Kidney (tissue), 14 donors: Measurements from ENCODE around the gene LEMD1. TPM values are rescaled to one million over a fixed set of nuclear protein-coding genes. Genes with fewer than 3 reads are reported as not detected.

Experiments
- DNase-seq, 5 donors: peaks; one replicate each; pipeline ENCODE4 v3.0.0-alpha.2; 2013 to 2020
- FAIRE-seq: peaks from 2 replicates; lab custom pipeline; 2012; peaks lifted over from hg19 to GRCh38; lab: Jason Lieb, UNC
- H3K27ac ChIP-seq, 2 donors: one replicate each; pipeline ENCODE4 v1.7.0; 2013; ENCODE audit warnings: low read depth in 2 of 2, low read length in 2 of 2, inconsistent platforms in 1 of 2
- H3K27me3 ChIP-seq: one replicate; pipeline ENCODE4 v1.7.1; 2013; ENCODE audit warnings: low read length, inconsistent platforms; ENCODE audit not compliant: control insufficient read depth, insufficient read depth
- H3K36me3 ChIP-seq, 3 donors: one replicate each; pipeline versions ENCODE4 v1.7.0 to v1.7.1; 2013; ENCODE audit warnings: low read length in 3 of 3, control low read depth in 1 of 3, inconsistent platforms in 1 of 3; ENCODE audit not compliant: insufficient read depth in 3 of 3, control insufficient read depth in 2 of 3
- H3K4me1 ChIP-seq, 3 donors: one replicate each; pipeline versions ENCODE4 v1.7.0 to v1.7.1; 2013; ENCODE audit warnings: low read length in 3 of 3, inconsistent platforms in 1 of 3, low read depth in 1 of 3; ENCODE audit not compliant: control insufficient read depth in 2 of 3, insufficient read depth in 2 of 3
- H3K4me3 ChIP-seq, 3 donors: one replicate each; pipeline versions ENCODE4 v1.7.0 to v1.8.1; 2013; ENCODE audit warnings: low read length in 3 of 3, control low read depth in 1 of 3, inconsistent platforms in 1 of 3
- H3K9ac ChIP-seq, 3 donors: one replicate each; pipeline versions ENCODE4 v1.7.0 to v1.7.1; 2013; ENCODE audit warnings: low read length in 3 of 3, control low read depth in 1 of 3, inconsistent platforms in 1 of 3
- H3K9me3 ChIP-seq, 3 donors: one replicate each; pipeline versions ENCODE4 v1.7.0 to v1.7.1; 2013; ENCODE audit warnings: low read length in 3 of 3, control low read depth in 1 of 3, inconsistent platforms in 1 of 3; ENCODE audit not compliant: control insufficient read depth in 2 of 3, insufficient read depth in 1 of 3
- intact Hi-C: fragments of 100-400 bp; cut with DNase I; formaldehyde crosslinking; loops from one replicate; pipeline ENCODE4 v1.11.1; 2022
- polyA plus RNA-seq: library from polyadenylated mRNA; stranded (reverse); fragments of 350-450 nt; fragmentation: Illumina TruSeq; extraction: RNeasy Lipid Tissue Mini Kit (QIAGEN cat#74804); gene quantifications from one replicate; pipeline ENCODE4 v1.2.3, GENCODE V29; 2014; ENCODE audit warnings: low read depth, low replicate concordance; ENCODE audit not compliant: insufficient read depth
- total RNA-seq: library from RNA; stranded (reverse); fragmentation: NEBNext Ultra II Directional; extraction: Animal tissue kit (Norgen Biotek cat#: 25700); gene quantifications from one replicate; pipeline ENCODE4 v1.2.1, GENCODE V29; 2021
- TF ChIP-seq, protein P1 (sequence below): IDR thresholded peaks from 3 replicates; pipeline ENCODE4 v1.5.1; 2012; ENCODE audit warnings: mild to moderate bottlenecking, moderate library complexity, borderline replicate concordance; ENCODE audit not compliant: insufficient read depth; ENCODE audit errors: extremely low read depth
- donor health status: control.
- donor health status: control.
- donor health status: control.
- donor health status: control.
- donor health status: control.
- donor health status: DM: yes; HTN: yes; CAD: no.
- donor health status: Normal renal cell carcinoma (clear cell type).

The LEMD1 gene
- total and polyA plus RNA-seq, 2 donors from 2014 or later: 6.5 TPM; not detected in 1

DNA sequence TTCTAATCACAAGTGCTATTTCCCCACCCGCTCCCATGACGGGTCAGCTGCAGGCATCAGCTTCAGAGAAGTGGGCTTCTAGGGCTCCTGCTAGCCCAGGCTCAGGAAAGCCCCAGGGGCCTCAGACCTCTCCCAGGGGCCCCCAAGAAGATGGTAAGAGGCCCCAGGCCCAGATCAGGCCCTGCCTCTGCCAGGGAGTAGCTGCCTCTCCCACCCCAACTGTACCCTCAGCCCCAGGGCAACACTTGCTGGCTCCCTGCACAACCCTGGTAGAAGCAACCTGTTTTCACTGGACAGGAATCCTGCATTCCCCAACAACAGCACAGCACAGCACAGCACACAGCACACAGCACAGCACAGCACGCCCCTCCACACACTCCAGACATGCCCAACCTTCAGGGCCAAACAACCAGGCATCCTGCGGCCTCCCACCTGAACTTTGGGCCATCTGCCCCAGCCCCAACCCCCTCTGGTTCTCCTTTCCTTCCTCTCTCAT is 27.4 kb upstream of the LEMD1 start:
- intact Hi-C loops: no loop called here
- FAIRE-seq (no peak), DNase-seq (no peak)
- Histone ChIP-seq H3K9ac (peak overlapping the region in 1 of 3 donors; percentile 46), H3K4me1 (peaks cover 0 to 21% (median 0%) of the 10 kb centered on the region in 3 donors), H3K9me3 (no peaks in the 10 kb centered on the region), H3K4me3 (peak overlapping the region; percentile 6 to 39 (median 32)), H3K27me3 (peaks cover 2% of the 10 kb centered on the region), H3K27ac (peak overlapping the region in 1 of 2 donors; percentile 22), H3K36me3 (no peaks in the 10 kb centered on the region)
- TF ChIP-seq, protein P1, sequence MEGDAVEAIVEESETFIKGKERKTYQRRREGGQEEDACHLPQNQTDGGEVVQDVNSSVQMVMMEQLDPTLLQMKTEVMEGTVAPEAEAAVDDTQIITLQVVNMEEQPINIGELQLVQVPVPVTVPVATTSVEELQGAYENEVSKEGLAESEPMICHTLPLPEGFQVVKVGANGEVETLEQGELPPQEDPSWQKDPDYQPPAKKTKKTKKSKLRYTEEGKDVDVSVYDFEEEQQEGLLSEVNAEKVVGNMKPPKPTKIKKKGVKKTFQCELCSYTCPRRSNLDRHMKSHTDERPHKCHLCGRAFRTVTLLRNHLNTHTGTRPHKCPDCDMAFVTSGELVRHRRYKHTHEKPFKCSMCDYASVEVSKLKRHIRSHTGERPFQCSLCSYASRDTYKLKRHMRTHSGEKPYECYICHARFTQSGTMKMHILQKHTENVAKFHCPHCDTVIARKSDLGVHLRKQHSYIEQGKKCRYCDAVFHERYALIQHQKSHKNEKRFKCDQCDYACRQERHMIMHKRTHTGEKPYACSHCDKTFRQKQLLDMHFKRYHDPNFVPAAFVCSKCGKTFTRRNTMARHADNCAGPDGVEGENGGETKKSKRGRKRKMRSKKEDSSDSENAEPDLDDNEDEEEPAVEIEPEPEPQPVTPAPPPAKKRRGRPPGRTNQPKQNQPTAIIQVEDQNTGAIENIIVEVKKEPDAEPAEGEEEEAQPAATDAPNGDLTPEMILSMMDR: no peak

DNA sequence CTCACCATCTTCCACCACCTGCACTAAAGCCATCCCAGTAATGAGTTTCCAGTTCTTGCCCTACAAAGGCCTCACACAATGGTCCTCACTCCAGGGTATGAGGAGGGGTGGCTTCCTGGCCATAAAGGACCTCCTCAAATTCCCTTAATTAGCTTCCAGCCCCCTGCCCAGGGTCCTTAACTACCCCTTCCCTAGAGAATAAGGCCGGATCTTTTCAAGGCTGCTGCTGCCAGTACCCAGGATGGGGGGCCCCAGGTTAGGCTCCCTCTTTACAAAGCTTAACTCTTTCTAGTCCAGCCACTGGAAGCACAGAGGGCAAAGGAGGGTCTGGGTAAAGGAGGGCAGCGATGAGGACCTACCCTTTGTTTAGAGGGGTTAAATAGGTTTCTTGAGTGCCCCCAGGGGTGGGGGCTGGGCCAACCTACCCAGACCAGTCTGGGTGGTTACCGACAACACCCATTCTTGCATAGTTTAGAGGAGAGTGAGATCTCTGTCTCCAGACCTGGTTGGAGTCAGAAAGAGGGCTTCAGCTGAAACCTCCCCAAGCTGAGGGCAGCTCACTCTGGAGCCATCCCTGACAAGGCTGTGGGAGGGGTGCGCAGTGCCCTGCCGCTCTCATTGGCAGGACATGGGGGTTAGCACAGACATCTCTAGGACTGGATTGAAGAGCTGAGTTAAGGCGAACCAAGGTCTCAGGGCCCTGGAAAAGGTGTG is 26.8 kb upstream of the LEMD1 start:
- H3K27me3 ChIP-seq: no peaks in the 10 kb centered on the region

DNA sequence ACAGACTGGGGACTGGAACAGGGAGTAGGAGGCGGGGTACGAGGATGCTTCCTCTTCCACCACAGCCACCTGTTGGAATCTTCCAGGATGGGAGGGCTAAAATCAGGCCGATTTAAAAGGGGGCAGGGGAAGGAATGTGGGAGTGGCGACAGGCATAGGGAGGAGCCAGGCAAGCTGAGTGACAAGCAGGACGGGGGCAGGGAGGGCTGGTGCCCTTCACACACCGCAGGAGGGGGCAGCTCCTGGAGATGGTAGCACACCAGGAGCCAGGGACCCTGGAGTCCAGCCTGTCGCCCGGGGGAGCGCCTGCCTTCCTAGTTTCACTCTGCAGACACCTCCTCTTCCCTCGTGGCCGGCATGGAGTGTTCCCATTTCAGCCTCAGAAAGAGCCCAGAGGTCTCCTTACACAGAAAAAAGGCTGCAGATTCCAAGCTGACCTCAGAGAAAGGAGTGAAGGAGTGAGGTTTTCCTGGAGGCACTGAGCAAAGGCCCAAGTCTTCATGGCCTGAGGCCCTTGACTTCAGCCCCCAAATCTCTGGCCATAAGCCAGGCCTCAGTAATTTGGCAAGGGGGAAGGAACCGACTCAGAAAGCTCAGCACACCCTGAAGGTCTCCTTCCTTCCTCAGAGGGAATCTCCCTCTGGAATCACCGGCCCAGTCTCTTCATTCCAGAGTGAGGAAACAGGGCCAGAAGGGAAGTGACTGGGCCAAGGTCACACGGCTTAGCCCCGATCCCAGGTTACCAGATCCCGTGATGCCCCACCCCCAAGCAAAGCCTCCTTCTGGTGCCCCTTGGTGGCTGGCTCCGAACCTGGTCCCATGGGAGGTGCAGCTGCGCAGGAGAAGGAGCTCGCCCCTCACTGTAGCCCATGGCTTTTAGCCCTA is 25.8 kb upstream of the LEMD1 start:
- no peaks in the 10 kb centered on the region for H3K36me3 ChIP-seq
- H3K4me1 ChIP-seq: peaks cover 0 to 28% (median 6%) of the 10 kb centered on the region in 3 donors
- no peak overlapping the region for H3K4me3 ChIP-seq
- H3K9me3 ChIP-seq: no peaks in the 10 kb centered on the region
- TF ChIP-seq, protein P1: no peak
- H3K27ac ChIP-seq: no peak overlapping the region
- no peaks in the 10 kb centered on the region for H3K27me3 ChIP-seq
- no peak for FAIRE-seq
- peak in 3 of 5 donors; percentile 42 to 65 (median 53) for DNase-seq
- H3K9ac ChIP-seq: no peak overlapping the region
- intact Hi-C loops: no loop called here

More for the DNA sequence above, 26.8 kb upstream of the LEMD1 start:
- intact Hi-C loops: no loop called here
- Histone ChIP-seq H3K4me1 (peaks cover 0 to 21% (median 0%) of the 10 kb centered on the region in 3 donors), H3K9ac (no peak overlapping the region), H3K36me3 (no peaks in the 10 kb centered on the region), H3K27ac (peak overlapping the region in 1 of 2 donors; percentile 23), H3K4me3 (peak overlapping the region in 2 of 3 donors; percentile 32 to 39), H3K9me3 (no peaks in the 10 kb centered on the region)
- no peak for DNase-seq
- no peak for FAIRE-seq
- TF ChIP-seq, protein P1: no peak
